T-helper 22 cell (primary cell): ENCODE measurements around the gene LEUTX.
A peak's percentile ranks its signal among the peaks of the same experiment; 100 is the strongest.

Experiments
- DNase-seq: peaks from one replicate; pipeline ENCODE4 v3.0.0-alpha.2; 2020; ENCODE audit warnings: low read depth

The LEUTX gene

DNA sequence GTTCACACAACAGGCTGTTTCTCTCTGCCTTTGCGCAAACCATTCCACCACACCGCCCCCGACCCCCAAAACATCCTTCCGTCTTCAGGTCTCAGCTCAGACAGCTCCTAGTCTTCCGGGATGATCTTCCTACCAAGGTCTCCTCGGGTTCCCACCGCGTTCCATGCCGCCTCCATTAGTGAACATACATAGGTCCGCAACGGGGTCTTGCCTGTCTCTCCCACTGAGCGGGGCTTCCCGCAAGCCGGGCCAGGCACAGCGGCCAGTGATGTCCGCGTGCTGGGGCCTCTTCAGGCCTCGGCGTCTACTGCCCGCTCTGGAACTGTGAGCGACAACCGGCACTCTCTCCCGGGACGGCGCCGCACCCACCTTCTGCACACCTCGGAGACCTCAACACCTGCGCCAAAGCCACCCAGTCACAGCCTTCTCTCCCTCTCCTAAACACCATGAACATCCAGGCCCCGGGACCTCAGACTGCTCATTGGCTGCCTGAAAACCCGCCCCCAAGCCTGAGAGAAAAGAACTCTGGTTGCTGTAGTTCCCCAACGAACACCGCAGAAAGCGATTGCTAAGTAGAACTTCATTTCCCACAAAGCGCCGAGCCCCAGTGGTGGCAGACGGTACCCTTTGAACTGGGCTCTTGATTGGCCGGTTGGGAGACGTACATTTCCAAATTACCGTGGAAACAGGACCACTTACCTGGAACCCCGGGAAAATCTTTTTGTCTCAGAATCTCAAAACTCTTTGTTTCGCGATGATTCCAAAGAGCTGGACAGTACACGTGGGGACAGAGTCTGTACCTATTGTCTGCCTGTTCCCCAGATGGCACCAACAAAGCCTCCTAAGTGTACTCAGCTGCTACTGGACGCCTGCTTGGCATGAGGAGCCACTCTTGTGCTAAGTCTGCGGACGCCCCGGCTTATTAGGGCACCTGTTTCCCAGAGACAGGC lies 45.8 kb downstream of the LEUTX start:
- DNase-seq = peak; percentile 87

DNA sequence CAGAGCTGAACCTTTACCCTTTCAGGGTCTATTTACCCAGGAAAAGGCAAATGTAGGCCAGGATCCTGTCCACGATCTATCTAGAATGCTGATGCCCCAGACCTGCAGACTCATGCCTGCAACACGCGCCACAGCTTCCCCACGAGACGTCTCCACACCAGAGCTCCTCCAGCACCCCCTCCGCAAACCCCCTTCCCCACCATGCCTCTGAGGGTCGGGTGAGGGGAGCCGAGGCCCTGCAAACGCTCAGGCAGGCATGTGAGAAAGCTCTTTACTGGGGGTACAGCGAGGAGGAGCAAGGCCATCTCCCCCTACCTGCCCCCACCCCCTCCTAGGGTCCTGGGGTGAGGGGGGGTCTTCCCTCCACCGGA lies 46.4 kb downstream of the LEUTX start:
- DNase-seq = no peak

DNA sequence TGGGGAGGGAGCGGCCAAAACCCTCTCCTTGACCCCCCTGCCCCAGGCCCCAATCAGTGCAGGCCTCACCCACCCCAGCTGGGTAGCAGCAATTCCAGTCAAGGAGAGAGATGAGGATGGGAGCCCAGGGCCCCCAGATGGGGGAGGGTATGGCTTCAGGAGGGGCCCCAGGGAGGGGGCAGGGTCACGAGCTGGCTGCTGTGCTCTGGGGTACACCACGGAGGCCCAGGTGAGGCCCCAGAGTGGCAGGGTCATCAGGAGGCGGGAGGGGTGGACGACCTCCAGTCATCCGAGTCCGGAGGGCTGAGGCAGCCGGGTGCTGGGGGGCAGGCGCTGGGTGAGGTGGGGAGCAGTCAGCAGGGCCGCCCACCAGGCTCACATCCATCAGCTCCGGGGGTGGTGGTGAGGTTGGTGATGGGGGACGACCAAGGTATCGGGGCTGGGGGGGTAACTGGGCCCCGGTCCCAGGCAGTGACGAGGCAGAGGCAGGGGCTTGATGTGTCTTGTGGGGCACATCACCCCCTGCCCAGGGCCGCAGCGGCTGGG lies 47.0 kb downstream of the LEUTX start:
- DNase-seq = no peak

DNA sequence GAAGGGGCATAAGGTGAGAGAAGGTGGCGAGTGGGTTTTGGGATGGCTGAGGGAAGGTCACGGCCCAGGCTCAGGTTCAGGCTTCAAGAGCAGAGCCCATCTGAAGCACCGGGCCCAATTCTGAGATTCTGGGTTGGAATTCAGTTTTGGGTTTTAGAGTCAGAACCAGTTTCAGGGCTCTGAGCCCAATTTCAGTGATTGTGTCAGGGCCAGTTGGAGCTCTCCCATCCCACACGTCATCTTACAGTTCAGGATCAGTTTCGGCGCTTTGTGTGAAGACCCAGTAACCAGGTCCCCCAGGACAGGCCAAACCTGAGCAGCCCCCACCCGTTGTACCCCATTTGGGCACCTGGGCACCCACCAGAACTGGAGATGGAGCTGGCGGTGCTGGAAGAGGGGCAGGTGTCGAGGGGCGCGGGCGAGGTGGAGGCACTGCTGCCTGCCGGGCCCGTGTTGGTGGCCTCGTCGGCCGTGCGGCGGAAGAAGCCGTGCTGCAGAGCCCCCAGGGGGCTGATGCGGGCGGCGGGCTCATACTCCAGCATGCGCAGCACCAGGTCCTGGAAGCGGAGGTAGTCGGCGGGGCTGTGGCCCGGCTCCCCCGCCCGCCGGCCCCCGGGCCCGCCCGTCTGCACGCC lies 47.8 kb downstream of the LEUTX start:
- DNase-seq = no peak

DNA sequence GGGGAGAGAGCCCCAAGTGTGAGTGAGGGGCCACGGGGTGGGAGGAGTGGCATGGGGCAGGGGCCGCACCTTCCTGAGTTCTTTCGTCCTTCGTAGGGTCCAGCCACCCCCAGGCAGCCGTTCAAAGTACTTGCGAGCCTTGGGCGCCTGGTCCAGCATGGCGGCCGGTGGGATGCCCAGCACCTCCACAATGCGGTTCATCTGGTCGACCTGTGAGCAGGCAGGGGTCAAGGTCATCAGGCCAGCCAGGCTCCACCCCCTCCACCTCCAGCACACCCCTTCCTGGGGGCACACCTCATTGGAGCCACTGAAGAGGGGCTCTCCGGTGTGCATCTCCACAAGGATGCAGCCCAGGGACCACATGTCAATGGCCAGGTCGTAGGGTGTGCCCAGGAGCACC lies 48.6 kb downstream of the LEUTX start:
- DNase-seq = no peak

DNA sequence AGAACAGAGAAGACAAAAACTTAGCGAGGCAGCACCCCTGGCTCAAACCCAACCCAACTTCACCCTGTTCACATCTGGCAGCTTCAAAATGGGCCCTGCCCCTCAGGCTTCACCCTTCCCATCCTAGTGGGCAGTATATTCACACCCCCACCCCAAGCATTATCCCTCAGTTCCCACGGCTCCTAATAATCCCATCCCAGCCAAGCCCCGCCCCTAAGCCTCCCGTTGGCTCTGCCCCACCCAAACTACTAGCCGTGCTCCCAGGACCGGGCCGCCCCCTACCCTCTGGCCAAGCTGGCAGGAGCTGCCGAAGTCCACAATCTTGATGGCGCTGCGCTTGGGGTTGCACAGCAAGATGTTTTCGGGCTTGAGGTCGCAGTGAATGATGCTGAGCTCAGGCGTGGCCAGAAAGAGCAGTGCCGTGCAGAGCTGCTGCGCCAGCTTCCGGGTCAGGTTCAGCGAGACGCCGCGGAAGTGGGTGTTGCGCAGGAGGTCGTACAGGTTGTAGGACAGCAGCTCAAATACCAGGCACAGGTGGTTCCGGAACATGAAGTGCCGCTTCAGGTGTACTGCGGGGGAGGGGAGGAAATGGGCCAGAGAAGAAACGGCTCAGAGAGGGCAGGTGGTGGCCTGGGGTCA lies 49.5 kb downstream of the LEUTX start:
- no peak for DNase-seq

DNA sequence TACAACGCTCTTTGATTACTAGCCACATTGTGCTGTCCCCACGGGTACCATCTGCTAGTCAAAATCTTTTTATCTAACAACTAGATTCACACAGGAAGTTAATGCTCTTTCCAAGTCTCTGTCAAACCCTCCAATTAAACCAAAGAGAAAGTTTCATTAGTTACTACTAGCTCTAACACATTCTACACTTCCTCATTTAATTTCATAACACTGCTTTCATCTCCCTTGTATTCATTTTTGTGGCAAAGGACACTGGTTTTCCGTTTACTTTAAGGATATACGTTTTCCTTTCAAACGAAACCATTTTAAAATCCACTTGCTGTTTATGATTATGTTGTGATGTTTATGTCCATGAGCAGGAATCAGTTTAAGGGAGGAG lies 50.0 kb downstream of the LEUTX start:
- no peak for DNase-seq

DNA sequence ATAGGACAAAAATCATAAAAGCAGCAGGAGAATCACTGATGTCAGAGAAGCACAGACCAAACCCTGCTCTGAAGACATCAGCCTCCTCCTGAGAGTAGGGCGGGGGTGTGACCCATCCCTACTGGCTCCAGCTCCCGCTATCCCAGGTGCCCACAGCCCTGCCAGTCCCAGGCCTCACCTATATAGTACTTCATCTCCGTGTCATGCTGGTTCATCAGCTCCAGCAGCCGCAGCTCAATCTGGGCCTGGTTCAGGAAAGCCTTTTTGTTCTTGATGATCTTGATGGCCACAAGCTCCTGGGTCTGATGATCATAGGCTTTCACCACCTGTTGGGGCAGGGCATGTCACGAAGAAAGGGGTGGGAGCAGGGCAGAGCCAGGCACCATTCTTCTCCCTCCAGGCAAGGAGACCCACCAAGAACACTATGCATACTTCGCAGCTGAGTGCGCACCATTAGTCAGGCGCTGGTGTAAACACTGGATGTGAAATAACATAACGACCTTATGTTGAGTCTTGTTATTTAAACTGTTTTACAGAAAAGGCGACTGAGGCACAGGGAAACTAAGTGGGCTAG lies 51.1 kb downstream of the LEUTX start:
- no peak for DNase-seq

DNA sequence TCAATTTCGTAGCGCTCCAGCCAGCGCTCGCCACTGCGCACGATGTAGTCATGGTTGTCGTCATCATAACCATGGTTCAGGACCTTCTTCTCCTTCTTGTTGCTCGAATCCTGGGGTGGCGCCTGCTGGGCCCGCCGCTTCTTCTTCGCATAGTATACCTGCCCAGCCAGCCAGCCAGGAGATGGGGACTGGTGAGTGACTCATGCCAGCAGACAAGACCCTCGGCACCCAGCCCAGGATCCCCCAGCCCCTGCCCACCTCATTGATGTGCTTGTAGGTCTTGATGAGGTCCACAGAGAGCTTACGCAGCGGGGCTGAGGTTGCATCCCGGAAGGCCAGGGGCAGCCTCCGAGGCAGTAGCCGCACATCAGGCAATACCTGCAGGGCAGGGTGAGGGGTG lies 51.8 kb downstream of the LEUTX start:
- no peak for DNase-seq

DNA sequence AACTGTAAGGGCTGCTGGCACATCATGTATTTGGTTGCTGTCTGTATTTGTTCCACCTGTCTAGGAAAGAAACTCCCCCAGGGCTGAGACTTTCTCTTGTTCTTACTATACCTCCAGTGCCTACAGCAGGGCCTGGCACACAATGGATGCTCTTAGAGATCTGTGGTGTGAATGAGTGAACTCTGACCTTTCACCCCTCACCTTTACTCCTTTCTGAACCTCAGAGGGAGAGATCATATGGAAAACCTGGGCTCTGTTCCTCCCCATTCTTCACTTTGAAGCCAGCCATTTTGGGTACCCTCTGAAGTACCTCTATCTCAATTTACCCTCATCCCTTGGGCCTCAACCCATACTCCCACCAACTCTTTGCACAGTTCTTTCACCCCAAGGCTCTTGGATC lies 52.2 kb downstream of the LEUTX start:
- DNase-seq = no peak

DNA sequence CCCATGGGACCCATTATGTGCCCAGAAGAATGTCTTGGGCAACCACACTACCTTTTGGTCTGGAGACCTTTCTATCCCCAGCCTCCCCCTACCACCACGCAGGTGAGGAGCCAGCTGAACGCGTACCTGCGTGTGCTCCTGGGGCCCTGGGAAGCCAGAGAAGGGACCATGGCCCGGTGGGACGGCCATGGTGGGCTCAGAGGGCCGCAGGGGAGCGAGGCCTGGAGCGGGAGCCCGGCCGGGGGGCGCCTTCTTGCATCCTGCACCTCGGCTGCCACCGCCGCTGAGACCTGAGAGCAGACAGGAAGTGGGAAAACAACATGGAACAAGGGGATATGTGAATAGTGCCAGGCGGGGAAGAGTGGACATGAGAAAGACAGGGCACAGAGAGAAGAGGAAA lies 53.0 kb downstream of the LEUTX start:
- DNase-seq = no peak

DNA sequence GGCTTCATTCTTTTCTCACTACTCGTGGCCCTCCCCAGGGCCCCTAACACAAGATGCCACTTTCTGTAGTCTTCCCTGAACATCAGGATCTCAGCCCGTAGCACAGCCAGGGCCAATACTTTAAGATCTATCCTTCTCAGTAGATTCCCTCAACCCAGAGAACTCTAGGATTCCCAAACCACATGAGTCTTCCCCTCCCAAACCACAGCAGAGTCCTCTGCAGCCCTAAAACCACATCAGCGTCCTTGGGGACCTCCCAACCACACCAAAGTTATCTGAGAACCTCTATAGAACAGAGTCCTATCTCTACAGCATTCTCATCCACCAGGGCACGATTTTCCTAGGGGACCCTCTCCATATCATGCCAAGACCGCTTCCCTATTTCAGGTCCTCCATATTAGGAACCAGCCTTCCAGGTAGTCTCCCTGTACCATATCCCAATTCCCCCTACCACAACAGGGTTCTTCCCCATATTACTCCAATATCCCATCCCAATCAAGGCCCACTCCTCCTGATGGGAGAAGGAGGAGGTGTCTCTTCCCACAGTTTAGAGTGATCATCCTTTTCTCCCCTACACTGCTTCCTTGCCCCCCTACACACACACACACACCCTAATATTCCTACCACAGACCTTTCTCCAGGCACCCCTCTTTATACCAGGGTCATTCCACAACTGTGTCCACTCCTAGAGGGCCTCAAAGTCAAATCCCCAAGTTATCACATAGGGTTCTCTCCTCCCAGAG lies 53.9 kb downstream of the LEUTX start:
- DNase-seq = no peak

DNA sequence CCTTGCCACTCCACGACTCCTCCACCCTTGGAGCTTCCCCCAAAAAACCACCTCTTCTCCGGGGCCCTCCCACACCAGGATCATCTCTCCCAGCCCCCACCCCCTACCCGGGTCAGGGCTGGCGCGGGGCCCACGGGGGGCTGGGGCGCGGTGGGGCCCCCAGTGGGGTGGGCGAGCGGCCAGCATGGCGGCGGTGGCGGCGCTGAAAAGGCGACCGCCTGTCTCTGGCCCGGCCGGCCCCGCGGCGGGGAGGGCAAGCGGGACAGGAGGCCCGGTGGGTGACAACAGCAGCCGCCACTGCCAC lies 54.5 kb downstream of the LEUTX start:
- DNase-seq = no peak

DNA sequence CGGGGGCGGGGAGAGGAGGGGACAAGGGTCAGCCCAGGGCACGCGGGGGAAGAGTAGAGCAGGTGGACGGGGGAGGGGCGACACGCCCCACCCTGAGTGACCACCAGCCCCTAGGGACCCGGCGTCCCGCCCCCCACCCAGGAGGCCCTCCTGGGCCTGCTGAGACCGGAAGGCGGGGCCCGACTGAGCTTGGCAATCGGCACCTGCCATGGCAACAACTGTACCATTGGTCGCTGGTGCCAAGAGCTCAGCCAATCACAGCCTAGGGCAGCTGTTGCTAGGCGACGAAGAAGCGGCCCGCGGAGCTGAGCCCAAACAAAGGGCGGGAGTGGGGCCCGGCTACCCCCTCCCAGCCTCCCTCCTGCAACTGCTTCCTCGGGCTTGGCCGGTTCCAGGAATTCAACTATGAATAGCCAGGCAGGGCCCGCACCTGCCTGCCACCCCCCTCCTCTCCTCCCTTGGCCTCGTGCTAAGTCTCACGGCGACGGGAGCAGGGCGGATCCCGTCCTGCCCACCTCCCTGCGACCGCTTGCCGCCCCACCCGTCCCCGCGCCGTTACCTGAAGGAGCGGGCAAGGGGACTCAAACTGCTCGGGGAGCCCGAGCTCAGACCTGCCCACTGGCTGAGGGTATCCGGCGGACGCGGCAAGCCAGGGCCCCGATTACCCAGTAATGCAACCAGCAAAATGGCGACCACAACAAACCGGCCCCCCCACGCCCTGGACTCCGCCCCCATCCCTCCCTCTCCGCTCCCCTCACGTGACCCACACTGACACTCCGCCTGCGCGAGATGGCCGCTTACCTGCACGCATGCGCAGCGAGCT lies 55.0 kb downstream of the LEUTX start, which contains the start of gene DYRK1B:
TSS of gene DYRK1B (minus strand) at position 699 of the 823 bp plus-strand sequence. CDS start 2,295 bp downstream, outside the sequence.
- DNase-seq = peak; percentile 98

DNA sequence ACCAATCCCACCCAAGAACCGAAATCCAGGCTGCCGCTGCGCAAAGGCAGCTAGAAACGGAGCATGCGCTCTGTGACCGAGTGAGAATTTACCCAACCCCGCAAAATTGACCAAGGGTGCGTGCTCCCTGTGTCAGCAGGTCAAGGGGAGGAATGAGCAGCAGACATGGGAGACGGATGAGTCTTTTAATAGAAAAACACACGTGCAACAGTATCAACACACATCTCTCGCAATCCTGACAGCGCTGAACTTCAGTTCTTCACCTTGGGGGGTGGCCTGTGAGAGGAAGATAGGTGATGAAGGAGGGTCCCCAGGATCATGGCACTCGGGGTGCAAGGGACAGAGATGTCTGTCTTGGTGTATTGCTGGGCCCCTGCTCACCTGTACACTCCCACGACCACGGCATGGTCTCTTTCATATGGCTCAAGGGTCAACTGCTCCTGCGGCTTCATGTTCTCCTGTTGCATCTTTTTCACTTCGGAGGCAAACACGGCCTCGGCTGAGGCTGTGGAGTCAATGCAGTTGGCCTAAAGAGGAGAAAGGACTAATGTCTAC lies 55.7 kb downstream of the LEUTX start:
- no peak for DNase-seq
